ENCODE measurements around the gene CAPS2. TPM values are rescaled to one million over a fixed set of nuclear protein-coding genes. Genes with fewer than 3 reads are reported as not detected.

The CAPS2 gene
- total and polyA plus RNA-seq, 2 donors (not counting 3 experiments of a cell fraction or from before 2014, with no cell fraction given), result 0.61 to 1.7 TPM

Other genes starting within 250 kb of the CAPS2 start
- gene KCNC2, start 120.5 kb downstream of the CAPS2 start, total RNA-seq, result not detected in 2 replicates
- gene KCNC2, start 120.5 kb downstream of the CAPS2 start, polyA plus RNA-seq, result not detected in 2 replicates
- gene GLIPR1L1, start 4.3 kb upstream of the CAPS2 start, total RNA-seq, result not detected in 2 replicates
- not detected in 2 replicates for gene GLIPR1L1, start 4.3 kb upstream of the CAPS2 start, polyA plus RNA-seq
- not detected in 2 replicates for gene GLIPR1L2, start 60.8 kb upstream of the CAPS2 start, total RNA-seq
- 0.06 and 0.07 TPM in 2 replicates for gene GLIPR1L2, start 60.8 kb upstream of the CAPS2 start, polyA plus RNA-seq
- gene GLIPR1, start 150.4 kb upstream of the CAPS2 start, total RNA-seq, result 74.1 and 98.8 TPM in 2 replicates
- 108 and 117 TPM in 2 replicates for gene GLIPR1, start 150.4 kb upstream of the CAPS2 start, polyA plus RNA-seq
- 49.3 and 53.4 TPM in 2 replicates for gene KRR1, start 181.3 kb upstream of the CAPS2 start, total RNA-seq
- 4.3 and 5.9 TPM in 2 replicates for gene KRR1, start 181.3 kb upstream of the CAPS2 start, polyA plus RNA-seq